ENCODE measurements around the gene FRS3. TPM values are rescaled to one million over a fixed set of nuclear protein-coding genes. Genes with fewer than 3 reads are reported as not detected.

Gene FRS3
- total and polyA plus RNA-seq, 2 of the 13 experiments (the other 11 are each of a cell fraction or from before 2014, with no cell fraction given), result 3.0 to 7.4 TPM

DNA sequence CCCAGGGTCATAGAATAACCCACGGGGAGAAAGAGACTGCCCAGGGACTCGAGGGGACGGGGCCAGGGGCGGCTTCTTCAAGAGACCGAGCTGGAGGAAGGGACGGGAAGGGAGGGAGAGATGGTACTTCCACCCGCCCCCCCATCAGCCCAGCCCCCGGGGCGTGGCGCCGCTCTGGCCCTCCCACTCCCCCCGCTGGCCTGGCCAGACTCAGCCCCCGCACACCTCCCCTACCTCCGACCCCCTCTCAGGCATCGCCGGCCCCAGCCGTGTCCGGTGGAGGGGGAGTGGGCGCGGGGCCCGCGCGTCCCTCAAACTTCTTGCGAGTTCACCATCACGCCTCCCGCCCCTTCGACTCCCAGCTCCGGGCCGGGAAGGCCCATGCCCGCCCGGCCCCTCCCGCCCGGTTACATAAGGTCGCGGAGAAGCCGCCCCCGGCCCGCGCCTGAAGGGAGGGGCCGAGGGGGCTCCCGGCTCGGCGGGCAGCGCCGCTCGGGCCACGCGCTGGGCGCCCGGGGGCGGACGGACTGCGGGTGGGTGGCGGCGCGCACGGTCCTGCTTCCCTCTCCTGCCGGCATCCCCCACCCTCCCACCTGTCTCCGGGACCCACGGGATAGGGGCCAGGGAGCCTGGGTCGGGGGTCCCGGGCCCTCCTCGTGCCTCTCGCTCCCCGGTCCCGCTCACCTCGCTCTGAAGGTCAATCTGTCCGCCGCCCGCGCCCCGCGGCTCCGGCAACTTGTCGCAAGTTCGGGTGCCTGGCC lies 44.9 kb downstream of the FRS3 start (continued):
- TF ChIP-seq, protein P1, sequence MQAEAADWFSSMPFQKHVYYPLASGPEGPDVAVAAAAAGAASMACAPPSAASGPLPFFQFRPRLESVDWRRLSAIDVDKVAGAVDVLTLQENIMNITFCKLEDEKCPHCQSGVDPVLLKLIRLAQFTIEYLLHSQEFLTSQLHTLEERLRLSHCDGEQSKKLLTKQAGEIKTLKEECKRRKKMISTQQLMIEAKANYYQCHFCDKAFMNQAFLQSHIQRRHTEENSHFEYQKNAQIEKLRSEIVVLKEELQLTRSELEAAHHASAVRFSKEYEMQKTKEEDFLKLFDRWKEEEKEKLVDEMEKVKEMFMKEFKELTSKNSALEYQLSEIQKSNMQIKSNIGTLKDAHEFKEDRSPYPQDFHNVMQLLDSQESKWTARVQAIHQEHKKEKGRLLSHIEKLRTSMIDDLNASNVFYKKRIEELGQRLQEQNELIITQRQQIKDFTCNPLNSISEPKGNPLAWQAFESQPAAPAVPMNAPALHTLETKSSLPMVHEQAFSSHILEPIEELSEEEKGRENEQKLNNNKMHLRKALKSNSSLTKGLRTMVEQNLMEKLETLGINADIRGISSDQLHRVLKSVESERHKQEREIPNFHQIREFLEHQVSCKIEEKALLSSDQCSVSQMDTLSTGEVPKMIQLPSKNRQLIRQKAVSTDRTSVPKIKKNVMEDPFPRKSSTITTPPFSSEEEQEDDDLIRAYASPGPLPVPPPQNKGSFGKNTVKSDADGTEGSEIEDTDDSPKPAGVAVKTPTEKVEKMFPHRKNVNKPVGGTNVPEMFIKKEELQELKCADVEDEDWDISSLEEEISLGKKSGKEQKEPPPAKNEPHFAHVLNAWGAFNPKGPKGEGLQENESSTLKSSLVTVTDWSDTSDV (CRISPR knock-in tag; IDR thresholded peaks at IDR 0.05), result peak; percentile 21; the same call in 1 of the 2 replicates
- TF ChIP-seq PCBP1 (IDR thresholded peaks at IDR 0.05; ENCODE audit: borderline replicate concordance, low read depth, low read length), result no peak
- TF ChIP-seq, protein P2, sequence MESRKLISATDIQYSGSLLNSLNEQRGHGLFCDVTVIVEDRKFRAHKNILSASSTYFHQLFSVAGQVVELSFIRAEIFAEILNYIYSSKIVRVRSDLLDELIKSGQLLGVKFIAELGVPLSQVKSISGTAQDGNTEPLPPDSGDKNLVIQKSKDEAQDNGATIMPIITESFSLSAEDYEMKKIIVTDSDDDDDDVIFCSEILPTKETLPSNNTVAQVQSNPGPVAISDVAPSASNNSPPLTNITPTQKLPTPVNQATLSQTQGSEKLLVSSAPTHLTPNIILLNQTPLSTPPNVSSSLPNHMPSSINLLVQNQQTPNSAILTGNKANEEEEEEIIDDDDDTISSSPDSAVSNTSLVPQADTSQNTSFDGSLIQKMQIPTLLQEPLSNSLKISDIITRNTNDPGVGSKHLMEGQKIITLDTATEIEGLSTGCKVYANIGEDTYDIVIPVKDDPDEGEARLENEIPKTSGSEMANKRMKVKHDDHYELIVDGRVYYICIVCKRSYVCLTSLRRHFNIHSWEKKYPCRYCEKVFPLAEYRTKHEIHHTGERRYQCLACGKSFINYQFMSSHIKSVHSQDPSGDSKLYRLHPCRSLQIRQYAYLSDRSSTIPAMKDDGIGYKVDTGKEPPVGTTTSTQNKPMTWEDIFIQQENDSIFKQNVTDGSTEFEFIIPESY (CRISPR knock-in tag; IDR thresholded peaks at IDR 0.05), result no peak
- no peak for TF ChIP-seq GZF1 (CRISPR knock-in tag; IDR thresholded peaks at IDR 0.05)
- TF ChIP-seq, protein P3, sequence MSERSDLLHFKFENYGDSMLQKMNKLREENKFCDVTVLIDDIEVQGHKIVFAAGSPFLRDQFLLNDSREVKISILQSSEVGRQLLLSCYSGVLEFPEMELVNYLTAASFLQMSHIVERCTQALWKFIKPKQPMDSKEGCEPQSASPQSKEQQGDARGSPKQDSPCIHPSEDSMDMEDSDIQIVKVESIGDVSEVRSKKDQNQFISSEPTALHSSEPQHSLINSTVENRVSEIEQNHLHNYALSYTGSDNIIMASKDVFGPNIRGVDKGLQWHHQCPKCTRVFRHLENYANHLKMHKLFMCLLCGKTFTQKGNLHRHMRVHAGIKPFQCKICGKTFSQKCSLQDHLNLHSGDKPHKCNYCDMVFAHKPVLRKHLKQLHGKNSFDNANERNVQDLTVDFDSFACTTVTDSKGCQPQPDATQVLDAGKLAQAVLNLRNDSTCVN (CRISPR knock-in tag; IDR thresholded peaks at IDR 0.05; ENCODE audit: borderline replicate concordance), result peak; percentile 50; the same call in 1 of the 2 replicates
- 0 out of 2 replicates have a peak, but pooled peaks have one; percentile 20 for TF ChIP-seq ZFP90 (CRISPR knock-in tag; IDR thresholded peaks at IDR 0.05; ENCODE audit: borderline replicate concordance)
- no peak for TF ChIP-seq TCF12 (IDR thresholded peaks at IDR 0.05)
- no peak for TF ChIP-seq TCF12 (CRISPR knock-in tag; IDR thresholded peaks at IDR 0.05)
- TF ChIP-seq, protein P4, sequence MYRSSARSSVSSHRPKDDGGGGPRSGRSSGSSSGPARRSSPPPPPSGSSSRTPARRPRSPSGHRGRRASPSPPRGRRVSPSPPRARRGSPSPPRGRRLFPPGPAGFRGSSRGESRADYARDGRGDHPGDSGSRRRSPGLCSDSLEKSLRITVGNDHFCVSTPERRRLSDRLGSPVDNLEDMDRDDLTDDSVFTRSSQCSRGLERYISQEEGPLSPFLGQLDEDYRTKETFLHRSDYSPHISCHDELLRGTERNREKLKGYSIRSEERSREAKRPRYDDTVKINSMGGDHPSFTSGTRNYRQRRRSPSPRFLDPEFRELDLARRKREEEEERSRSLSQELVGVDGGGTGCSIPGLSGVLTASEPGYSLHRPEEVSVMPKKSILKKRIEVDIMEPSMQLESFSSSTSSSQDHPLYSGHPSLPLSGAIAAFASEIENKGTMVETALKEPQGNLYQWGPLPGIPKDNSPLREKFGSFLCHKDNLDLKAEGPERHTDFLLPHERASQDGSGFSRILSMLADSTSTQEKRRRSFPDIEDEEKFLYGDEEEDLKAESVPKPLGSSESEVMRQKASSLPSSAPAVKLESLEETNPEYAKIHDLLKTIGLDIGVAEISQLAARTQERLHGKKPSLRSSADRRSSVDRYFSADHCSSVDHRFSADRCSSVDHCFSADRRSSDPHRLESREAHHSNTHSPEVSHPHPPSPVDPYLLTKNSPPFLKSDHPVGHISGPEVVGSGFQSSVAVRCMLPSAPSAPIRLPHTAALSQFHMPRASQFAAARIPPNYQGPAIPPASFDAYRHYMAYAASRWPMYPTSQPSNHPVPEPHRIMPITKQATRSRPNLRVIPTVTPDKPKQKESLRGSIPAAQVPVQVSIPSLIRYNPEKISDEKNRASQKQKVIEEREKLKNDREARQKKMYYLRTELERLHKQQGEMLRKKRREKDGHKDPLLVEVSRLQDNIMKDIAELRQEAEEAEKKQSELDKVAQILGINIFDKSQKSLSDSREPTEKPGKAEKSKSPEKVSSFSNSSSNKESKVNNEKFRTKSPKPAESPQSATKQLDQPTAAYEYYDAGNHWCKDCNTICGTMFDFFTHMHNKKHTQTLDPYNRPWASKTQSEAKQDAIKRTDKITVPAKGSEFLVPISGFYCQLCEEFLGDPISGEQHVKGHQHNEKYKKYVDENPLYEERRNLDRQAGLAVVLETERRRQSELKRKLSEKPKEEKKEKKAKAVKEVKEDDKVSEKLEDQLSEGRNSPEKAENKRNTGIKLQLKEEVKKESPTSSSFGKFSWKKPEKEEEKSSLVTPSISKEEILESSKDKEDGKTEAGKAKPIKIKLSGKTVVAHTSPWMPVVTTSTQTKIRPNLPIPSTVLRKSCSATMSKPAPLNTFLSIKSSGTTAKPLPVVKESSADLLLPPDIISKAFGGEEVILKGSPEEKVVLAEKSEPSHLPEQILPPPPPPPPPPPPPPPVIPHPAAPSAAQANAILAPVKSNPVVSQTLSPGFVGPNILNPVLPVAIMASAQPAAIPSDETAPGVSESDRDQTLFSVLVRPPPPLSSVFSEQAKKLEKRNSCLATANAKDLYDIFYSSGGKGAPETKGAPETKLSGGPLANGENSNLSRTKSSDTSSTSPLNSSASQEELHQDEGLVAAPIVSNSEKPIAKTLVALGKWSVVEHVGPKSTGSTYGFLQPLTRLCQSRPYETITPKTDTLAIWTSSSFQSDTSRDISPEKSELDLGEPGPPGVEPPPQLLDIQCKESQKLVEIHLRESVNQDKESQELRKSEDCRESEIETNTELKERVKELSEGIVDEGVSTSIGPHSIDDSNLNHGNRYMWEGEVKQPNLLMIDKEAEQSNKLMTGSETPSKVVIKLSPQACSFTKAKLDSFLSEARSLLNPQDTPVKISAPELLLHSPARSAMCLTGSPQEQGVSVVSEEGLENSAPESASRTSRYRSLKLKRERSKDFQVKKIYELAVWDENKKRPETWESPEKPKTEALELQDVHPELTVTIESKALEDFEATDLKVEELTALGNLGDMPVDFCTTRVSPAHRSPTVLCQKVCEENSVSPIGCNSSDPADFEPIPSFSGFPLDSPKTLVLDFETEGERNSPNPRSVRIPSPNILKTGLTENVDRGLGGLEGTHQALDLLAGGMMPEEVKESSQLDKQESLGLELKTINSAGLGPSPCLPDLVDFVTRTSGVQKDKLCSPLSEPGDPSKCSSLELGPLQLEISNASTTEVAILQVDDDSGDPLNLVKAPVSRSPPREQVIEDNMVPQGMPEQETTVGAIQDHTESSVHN (CRISPR knock-in tag; IDR thresholded peaks at IDR 0.05), result no peak
- peak; percentile 95 for TF ChIP-seq SRSF1 (optimal IDR thresholded peaks at IDR 0.05; ENCODE audit: low read depth, low read length)
- TF ChIP-seq, protein P5, sequence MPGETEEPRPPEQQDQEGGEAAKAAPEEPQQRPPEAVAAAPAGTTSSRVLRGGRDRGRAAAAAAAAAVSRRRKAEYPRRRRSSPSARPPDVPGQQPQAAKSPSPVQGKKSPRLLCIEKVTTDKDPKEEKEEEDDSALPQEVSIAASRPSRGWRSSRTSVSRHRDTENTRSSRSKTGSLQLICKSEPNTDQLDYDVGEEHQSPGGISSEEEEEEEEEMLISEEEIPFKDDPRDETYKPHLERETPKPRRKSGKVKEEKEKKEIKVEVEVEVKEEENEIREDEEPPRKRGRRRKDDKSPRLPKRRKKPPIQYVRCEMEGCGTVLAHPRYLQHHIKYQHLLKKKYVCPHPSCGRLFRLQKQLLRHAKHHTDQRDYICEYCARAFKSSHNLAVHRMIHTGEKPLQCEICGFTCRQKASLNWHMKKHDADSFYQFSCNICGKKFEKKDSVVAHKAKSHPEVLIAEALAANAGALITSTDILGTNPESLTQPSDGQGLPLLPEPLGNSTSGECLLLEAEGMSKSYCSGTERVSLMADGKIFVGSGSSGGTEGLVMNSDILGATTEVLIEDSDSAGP (CRISPR knock-in tag; IDR thresholded peaks at IDR 0.05; ENCODE audit: borderline replicate concordance), result 0 out of 2 replicates have a peak, but pooled peaks have one; percentile 54
